ENCODE results near the gene ITGA2.

The ITGA2 gene

DNA sequence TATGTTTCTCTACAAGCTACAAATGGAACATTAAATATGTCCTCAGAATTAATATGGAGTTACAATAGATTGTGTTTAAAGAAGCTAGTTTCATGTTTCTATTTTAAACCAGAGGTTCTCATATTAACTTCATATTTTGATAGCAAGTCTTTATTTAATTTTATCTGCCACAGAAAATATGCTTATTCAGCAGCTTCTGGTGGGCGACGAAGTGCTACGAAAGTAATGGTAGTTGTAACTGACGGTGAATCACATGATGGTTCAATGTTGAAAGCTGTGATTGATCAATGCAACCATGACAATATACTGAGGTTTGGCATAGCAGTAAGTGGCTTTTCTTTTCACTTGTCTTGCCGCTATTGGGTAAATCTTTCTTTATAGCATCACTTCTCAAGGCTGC lies 66.2 kb downstream of the ITGA2 start:
- DNase-seq (ENCODE audit: low read depth in 2 of 2) = no peak

DNA sequence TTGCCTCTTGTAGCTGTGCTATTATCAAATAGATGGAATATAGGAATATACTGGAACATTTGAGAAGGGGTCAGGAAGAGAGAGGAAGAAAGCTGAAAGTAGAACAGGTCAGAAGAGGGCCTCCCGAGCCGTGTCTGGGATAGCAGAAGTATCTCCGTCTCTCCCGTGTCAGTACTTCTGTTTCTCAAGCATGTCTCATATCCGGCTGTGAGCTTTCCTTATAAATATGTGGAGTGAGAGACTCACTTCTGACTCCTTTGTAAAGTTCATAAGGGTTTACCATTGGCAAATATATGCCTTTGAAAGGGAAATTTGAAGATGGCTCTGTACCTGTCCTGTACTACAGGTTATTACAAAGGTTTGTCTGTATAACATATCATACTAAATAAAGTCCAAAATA lies 70.1 kb downstream of the ITGA2 start:
- no peak for DNase-seq (ENCODE audit: low read depth in 2 of 2)

DNA sequence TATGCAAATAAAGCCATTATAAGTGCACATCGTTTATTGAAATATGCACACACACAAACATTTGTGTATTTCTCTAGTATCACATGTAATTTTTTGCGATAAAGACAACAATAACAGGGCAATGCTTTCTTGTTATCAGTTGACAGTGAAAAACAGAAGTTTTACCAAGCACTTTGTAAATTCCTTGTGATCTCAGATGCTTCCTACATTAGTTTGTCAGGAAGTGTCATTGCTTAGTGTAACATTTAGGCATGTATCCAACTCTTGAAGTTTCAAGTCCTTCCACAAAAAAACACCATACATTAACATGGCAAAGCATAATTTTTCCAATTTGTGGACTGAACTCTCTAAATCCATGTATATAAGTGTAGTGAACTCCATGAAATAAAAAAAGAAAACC lies 74.0 kb downstream of the ITGA2 start:
- DNase-seq (ENCODE audit: low read depth in 2 of 2) = no peak

DNA sequence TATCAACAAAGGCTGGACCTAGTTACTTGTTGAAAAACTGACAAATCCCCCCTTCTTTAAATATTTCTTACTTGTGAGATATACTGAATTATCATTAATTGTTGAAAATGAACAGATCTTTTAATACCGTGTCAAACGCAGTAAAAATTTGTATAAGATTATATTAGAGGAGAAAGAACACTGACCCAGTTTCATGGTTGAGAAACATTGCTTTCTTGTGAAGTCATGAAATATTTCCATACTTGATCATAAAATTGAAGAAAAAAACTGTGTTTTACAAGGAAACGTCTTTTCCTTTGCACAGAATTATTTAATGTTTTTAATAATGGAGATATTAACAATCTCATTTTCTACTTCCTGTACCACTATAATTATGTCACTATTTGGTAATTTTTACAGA lies 74.6 kb downstream of the ITGA2 start:
- no peak for DNase-seq (ENCODE audit: low read depth in 2 of 2)

DNA sequence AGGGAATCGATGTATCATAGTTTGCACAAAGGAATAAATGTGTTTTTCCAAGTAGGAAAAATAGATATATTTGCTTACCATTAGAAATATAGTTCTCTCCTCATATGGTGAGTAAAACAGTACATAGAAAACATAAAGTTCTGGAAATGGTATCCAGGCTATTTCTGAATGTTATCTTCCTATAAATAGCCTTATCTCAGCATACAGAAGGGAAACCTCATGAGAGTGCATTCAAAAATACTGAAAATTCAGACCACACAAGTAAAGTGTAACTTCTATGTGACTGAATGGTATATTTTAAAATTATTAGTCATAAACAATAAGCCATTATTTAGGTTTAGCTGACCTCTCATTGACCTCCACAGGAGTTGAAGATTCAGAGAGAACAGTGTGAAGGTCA lies 76.9 kb downstream of the ITGA2 start:
- DNase-seq (ENCODE audit: low read depth in 2 of 2) = no peak

DNA sequence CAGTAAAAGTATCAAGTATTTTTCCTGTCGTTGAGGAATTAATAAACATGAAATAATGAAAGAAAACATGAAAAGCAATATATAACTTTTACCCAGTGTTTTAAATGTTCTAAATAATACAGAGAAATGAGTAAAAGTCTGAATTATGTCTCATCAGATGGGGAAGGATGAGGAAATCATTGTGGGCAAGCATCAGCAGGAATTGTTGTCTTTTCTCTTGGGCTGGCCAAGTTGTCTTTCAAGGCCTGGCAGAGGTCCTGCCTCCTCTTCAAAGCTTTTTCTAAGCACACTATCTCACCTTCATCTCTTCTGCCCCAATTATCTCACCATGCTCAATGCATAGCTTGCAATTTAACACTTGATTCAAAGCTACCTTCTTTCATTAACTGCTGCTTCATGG lies 78.5 kb downstream of the ITGA2 start:
- DNase-seq (ENCODE audit: low read depth in 2 of 2) = no peak

DNA sequence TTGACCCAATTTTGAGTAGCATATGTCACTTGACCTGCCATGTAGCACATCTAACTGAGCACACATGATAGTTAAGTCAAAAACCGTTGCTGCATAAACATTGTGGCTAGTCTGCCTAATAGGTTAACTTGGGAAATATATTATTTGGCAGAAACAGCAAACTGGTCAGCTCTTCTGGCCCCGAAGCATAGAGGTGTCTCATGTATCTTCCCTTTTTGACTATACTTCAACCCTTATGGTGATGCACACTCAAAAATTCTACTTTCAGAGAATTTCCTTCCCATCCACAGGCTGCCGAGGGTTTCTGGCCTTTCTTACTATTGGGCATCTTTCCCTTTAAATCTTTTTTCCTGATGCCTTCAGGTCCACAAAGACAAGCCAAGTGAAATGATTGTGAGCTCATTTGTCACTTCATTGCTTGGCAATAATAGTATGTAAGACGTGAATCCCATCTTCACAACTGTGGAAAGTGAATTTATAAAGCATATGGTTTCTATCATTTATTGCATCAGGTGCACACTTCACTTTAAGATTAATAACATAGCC lies 79.2 kb downstream of the ITGA2 start:
- DNase-seq (ENCODE audit: low read depth in 2 of 2) = no peak

DNA sequence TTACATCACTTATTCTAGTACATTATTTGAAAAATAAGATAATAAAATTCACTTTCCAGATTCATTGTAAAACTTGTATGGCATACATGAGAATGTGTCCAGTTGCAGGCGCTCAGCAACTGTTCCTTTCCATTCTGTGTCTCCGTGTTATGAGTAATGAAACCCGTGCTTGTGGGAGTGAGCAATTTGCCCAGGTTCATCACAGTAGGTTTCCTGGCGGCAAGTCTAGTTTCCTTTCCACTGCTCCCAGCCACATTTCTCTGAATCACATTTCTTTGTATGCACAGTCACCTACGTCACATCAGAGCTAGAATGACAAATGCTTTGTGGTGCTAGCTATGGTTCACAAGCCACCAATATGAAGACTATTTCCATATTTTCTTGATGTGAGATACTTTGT lies 80.5 kb downstream of the ITGA2 start:
- peak; percentile 61 for DNase-seq (ENCODE audit: low read depth in 2 of 2)

DNA sequence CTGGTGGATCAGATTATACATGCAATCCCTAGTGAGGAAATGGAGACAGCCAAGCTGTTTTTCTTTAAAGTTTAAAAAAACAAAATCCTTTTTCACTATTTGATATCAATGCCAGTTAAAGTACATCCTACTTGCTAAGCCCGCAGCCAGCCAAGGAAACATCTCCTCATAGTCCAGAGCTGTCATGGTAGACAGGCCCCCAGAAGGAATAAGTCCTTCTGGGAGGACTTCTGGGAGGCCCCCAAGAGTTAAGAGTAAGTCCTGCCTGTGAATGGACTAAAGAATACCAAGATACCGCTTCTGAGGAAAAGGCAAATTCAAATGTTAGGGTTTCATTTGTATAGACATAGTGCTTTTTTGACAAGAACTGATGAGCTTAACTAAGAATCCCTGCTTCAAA lies 82.1 kb downstream of the ITGA2 start:
- no peak for DNase-seq (ENCODE audit: low read depth in 2 of 2)

DNA sequence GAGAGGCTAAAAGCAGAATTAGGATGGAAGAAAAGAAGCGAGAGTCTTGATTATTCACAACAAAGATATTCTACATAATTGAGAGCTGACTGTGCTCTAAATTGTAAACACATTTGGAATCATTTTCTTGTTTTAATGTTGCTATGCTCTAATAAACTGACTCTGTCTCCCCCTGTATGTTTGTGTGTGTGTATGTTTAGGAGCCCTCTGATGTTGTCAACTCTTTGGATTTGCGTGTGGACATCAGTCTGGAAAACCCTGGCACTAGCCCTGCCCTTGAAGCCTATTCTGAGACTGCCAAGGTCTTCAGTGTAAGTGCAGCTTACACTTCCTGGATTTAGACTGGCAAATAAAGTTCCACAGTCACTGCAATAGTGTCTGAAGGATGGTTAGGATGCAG lies 82.6 kb downstream of the ITGA2 start:
- no peak for DNase-seq (ENCODE audit: low read depth in 2 of 2)

DNA sequence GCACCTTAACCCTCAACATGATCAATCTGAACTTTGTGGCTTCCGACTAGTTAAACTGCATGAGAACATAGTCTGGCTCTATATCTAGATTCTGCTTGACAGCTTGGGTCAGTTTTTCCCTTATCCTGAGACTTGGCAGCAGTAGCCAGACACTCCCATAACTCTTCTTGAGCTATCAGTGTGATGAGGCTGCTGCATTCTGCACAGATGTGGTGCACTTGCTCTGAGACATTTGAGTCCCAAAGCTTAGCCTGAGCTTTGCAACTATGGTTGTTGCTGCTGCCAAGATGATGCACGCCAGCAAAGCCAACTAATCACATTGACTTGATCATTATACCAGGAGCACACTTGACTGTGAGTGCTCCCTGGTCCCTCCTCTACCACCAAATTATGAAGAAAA lies 84.2 kb downstream of the ITGA2 start:
- no peak for DNase-seq (ENCODE audit: low read depth in 2 of 2)

DNA sequence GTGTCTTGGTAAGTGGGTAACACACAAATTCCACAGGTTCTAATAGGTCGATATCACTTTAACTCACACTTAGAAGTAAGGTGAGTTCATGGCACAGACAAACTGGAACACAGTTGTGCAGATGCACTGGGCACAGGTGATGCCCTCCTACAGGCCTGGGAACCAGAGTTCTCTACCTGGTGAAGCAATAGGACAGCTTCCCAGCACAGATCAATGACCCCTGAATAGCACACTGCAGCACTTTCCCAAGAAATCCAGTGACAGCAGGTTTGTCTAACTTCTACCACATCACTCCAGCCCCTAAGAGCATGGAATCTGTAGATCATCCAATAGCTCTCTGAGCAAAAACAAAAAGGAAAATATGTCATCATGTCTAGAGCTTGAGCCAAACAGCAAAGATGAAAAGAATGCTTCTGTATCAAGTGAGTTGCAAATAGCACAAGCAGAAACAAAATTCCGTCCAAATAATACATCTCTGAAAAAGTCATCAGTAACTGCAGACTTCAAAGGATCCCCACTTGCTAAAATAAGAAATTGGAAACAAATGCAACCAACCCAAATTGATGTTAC lies 86.9 kb downstream of the ITGA2 start:
- DNase-seq (ENCODE audit: low read depth in 2 of 2) = no peak

DNA sequence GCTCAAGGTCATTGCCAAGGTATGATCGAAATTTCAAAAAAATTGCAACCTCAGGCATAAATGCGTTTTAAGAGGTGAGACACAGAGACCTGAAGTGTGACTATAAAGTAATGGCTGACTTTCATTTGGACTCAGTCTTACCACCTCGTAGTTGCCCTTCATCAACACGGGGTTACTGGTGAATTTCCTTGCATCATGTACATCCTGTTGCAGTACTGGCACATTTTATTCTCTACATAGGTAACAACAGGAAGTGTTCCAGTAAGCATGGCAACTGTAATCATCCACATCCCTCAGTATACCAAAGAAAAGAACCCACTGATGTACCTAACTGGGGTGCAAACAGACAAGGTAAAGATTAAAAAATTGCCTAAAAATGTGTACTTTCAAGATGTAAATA lies 91.1 kb downstream of the ITGA2 start:
- DNase-seq (ENCODE audit: low read depth in 2 of 2) = no peak

DNA sequence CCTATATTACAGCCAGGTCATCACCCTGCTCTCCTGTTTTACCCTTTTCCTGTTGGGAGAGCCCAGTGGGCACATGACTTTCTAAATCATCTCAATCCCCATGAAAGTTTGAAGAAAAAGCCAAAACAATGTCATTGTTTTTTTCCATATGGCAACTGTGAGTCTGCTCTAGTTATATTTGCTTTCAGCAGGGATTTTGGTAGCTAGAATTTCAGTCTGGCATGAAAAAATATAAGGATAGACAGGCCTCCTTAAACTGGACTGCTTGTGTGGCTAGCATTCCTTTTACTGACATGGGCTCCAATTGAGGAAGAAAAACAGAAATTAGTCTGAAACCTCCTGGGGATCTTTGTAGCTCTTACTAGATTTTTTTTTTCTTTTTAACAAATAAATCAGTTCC lies 94.8 kb downstream of the ITGA2 start:
- no peak for DNase-seq (ENCODE audit: low read depth in 2 of 2)

DNA sequence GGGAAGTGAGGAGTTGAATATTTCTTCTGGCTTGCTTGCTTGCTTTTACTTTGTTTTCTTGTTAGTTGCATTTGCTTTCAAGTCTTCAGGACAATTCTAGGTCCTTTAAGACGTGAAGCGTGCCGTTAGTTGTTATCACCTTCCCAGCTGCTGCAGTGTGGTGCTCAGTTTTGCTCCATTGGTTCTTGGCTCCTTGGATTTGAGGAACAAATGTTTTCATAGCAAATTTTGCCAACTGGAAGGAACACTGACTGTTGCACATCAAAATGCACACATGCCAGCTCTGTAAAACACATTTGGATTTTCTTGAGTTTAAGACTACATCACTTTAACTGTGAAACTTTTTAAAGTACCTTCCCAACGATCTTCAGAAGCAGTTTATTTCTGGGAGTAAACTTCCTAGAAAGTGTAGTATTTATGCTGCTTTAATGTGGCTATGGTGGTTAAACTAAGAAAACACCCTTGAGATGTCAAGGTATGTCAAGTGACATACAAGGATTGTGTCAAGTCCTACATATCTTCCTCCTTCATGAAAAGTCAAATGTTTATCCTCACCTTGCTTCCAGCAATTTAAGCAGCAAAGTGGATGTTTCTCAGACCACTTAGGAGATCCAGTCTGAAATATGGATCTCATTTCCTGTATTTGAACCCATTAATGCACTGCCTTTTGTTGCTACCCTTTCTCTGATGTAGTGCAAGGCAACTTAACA lies 95.5 kb downstream of the ITGA2 start:
- DNase-seq (ENCODE audit: low read depth in 2 of 2) = no peak

DNA sequence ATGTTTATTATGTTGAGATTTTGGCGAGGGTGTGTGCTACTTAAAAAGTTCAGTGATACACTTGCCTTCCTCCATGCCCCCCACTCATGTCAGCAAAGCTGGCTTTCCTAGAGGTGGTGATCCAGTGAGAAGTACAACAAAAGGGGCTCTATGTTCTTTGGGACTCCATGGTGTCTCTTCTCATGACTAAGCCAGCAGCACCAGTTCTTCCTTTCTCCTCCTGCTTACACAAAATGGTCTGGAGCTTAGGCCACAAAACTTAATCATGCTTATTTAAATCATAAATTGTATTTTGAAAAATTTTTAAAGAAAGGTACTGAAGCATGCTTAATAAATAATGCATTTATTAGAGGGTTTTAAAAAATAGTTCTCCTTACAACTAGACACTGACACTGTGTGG lies 98.0 kb downstream of the ITGA2 start:
- DNase-seq (ENCODE audit: low read depth in 2 of 2) = no peak

DNA sequence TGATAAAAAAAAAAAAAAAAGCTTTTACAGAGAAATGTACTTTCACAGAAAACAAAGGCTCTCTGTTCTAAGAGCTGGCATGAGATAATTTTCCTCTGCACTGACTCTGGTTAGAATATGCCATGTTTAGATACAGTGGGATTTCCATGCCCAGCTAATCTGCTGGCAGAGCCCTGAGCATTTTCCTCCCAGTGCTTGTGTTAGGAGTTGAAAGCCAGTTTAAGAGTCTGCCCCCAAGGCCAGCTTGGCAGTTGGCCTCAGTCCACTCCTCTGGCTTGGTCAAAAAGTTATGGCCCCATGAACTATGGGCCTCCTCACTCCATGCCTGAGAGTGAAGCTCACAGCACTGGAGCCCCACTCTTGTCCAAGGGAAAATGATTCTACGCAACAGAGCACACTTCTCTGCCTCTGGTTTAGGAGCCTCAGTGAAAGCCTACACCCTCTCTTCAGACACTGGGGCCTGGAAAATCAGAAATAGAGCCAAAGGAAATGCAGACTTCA lies 98.5 kb downstream of the ITGA2 start:
- DNase-seq (ENCODE audit: low read depth in 2 of 2) = no peak

DNA sequence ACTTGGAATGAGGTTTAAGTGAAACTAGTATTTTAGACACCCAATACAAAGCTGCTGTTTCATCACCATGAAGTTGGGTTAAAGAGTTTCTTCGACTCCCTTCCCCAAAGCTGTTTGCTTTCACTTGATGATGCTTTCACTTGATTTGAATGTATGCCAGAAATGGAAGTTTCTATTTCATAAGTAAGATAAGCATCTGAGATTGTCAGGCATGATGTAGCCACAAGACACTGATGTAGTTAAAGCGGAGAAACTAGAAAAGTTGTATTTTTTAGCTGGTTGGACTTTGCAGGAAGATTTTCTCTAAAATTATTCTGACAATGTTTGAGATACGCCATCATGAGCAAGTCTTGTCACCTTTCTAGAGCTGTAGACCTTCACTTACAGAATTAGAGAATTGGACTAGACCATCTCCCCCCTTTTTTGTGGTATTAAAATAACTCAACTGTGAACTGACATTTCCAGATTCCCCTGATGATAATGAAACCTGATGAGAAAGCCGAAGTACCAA lies 100.4 kb downstream of the ITGA2 start:
- DNase-seq (ENCODE audit: low read depth in 2 of 2) = no peak

DNA sequence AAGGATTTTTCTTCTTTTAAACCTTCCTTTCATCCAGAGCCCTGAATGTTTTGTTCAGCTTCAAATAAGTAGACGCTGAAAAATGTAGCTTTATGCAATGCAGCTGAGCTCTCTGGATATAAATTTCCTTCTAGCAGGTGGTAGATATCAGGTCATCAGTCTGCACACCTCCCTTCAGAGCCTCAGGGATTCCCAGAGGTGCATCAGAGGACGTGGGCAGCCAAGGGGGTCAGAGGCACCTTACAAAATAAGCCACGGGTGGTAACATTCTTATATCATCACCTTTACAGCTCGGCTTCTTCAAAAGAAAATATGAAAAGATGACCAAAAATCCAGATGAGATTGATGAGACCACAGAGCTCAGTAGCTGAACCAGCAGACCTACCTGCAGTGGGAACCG lies 101.1 kb downstream of the ITGA2 start:
- DNase-seq (ENCODE audit: low read depth in 2 of 2) = no peak

DNA sequence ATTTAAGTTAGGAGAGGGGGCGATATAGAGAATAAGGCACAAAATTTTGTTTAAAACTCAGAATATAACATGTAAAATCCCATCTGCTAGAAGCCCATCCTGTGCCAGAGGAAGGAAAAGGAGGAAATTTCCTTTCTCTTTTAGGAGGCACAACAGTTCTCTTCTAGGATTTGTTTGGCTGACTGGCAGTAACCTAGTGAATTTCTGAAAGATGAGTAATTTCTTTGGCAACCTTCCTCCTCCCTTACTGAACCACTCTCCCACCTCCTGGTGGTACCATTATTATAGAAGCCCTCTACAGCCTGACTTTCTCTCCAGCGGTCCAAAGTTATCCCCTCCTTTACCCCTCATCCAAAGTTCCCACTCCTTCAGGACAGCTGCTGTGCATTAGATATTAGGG lies 102.1 kb downstream of the ITGA2 start:
- DNase-seq (ENCODE audit: low read depth in 2 of 2) = no peak

DNA sequence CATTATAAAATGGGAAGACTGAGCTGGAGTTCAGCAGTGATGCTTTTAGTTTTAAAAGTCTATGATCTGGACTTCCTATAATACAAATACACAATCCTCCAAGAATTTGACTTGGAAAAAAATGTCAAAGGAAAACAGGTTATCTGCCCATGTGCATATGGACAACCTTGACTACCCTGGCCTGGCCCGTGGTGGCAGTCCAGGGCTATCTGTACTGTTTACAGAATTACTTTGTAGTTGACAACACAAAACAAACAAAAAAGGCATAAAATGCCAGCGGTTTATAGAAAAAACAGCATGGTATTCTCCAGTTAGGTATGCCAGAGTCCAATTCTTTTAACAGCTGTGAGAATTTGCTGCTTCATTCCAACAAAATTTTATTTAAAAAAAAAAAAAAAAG lies 103.1 kb downstream of the ITGA2 start:
- DNase-seq (ENCODE audit: low read depth in 2 of 2) = no peak

DNA sequence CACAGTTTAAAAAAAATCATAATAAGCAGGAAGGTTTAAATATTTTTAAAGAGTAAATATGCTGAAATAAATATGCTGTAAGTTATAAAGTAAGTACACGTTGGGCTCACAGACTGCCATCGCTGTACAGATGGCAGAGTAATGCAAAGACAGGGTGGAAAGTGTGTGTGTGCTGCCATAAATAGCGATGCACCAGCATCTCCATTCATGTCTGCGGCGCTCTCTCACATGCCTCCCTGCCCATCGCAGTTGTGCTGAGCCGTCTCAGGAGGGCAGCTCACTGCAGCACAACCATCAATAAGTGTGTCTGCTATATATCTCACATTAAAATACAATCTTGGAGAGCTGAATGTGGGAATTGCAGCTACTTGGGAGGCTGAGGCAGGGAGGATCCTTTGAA lies 106.1 kb downstream of the ITGA2 start:
- no peak for DNase-seq (ENCODE audit: low read depth in 2 of 2)

DNA sequence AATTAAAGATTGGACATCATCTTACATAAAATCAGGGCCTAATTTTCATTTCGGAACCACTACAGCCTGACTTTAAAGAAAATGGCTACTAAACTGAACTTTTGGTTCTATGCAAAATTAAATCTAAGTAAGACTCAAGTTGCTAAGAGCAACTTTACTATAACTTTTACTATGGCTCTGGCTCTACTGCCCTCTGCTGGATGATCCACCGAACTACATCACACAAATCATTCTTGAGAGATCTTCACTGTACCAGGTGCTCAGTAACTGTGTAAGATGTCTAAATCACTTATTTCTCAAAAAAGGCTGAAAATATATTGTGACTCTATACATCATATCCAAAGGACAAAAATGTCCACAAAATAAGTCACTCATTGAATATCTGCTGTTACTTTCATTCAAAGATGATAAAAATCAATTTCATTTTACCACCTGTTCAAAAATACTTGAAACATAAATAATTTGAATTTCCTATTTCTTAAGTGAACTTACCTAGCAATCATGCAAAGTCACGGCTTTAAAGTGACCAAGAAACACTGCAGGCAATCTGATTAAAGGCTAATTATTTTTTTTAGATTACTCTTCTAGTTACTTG lies 106.9 kb downstream of the ITGA2 start:
- peak; percentile 50 for DNase-seq (ENCODE audit: low read depth in 2 of 2)
